Loucy (cell line): ENCODE measurements around the gene RAF1.
A peak's percentile ranks its signal among the peaks of the same experiment; 100 is the strongest.

Experiments
- H2AFZ ChIP-seq: fragments of 200-600 bp; sonication (generic); 2 replicates; pipeline ENCODE4 v1.6.0; 2016; ENCODE audit warnings: antibody characterized with exemption, mild to moderate bottlenecking, low read length, moderate library complexity
- H3F3A ChIP-seq: fragments of 200-600 bp; 2 replicates; pipeline ENCODE4 v1.6.0; 2016; ENCODE audit warnings: antibody characterized with exemption, low read depth, mild to moderate bottlenecking
- H3K27me3 ChIP-seq: fragments of 200-600 bp; sonication (generic); 2 replicates; pipeline ENCODE4 v1.6.1; 2014; ENCODE audit warnings: low read length, mild to moderate bottlenecking; ENCODE audit not compliant: insufficient read depth, poor library complexity, severe bottlenecking
- H3K36me3 ChIP-seq: fragments of 200-600 bp; sonication (generic); 2 replicates; pipeline ENCODE4 v1.6.1; 2016; ENCODE audit warnings: low read length; ENCODE audit not compliant: insufficient read depth
- H3K4me1 ChIP-seq: fragments of 200-600 bp; sonication (generic); 2 replicates; pipeline ENCODE4 v1.5.1; 2014; ENCODE audit warnings: low read length, mild to moderate bottlenecking; ENCODE audit not compliant: insufficient read depth, poor library complexity, severe bottlenecking
- H3K4me2 ChIP-seq: fragments of 200-600 bp; sonication (generic); 2 replicates; pipeline ENCODE4 v1.6.0; 2014; ENCODE audit warnings: antibody characterized with exemption, low read length, low read depth, mild to moderate bottlenecking; ENCODE audit not compliant: poor library complexity, severe bottlenecking
- H3K4me3 ChIP-seq: fragments of 200-600 bp; sonication (generic); 2 replicates; pipeline ENCODE4 v1.5.1; 2014; ENCODE audit warnings: low read length, mild to moderate bottlenecking, mixed read lengths; ENCODE audit not compliant: poor library complexity, severe bottlenecking
- H3K79me2 ChIP-seq: fragments of 200-600 bp; sonication (generic); 2 replicates; pipeline ENCODE4 v1.6.1; 2014; ENCODE audit warnings: low read length; ENCODE audit not compliant: insufficient read depth
- H3K9ac ChIP-seq: fragments of 200-600 bp; sonication (generic); 2 replicates; pipeline ENCODE4 v1.6.0; 2014; ENCODE audit warnings: mild to moderate bottlenecking, low read depth, low read length, moderate library complexity; ENCODE audit not compliant: poor library complexity, severe bottlenecking
- H3K9me2 ChIP-seq: fragments of 200-600 bp; sonication (generic); replicated peaks from 2 replicates; pipeline ENCODE4 v1.6.1; 2016; ENCODE audit warnings: low read depth, low read length, mixed read lengths
- H3K9me3 ChIP-seq: fragments of 200-600 bp; sonication (generic); 2 replicates; pipeline ENCODE4 v1.6.1; 2014; ENCODE audit warnings: mild to moderate bottlenecking, antibody characterized with exemption, low read length, low read depth; ENCODE audit not compliant: insufficient read depth
- H4K20me1 ChIP-seq: fragments of 200-600 bp; sonication (generic); 2 replicates; pipeline ENCODE4 v1.6.0; 2014; ENCODE audit warnings: antibody characterized with exemption, low read length, mild to moderate bottlenecking; ENCODE audit not compliant: insufficient read depth, poor library complexity, severe bottlenecking
- CTCF ChIP-seq: fragments of 200-600 bp; sonication (generic); conservative IDR thresholded peaks from 2 replicates; pipeline ENCODE4 v1.5.1; 2014; ENCODE audit warnings: mild to moderate bottlenecking, antibody characterized with exemption, low read length
- EZH2phosphoT487 ChIP-seq: fragments of 200-600 bp; IDR thresholded peaks from 2 replicates; pipeline ENCODE4 v1.6.1; 2018; ENCODE audit warnings: antibody characterized with exemption, mild to moderate bottlenecking, moderate library complexity, borderline replicate concordance

The RAF1 gene

GRCh38 chr3:12708584-12709192 is 44.8 kb upstream of the RAF1 start:
- Histone ChIP-seq H3K9me3 (no peaks in the 10 kb centered on the region), H2AFZ (no peak overlapping the region), H3K36me3 (no peaks in the 10 kb centered on the region), H3K4me1 (no peaks in the 10 kb centered on the region), H3K4me2 (no peak overlapping the region), H3K27me3 (no peaks in the 10 kb centered on the region), H3K4me3 (no peak overlapping the region), H3K9ac (no peak overlapping the region), H4K20me1 (no peaks in the 10 kb centered on the region), H3F3A (no peaks in the 10 kb centered on the region), H3K79me2 (no peaks in the 10 kb centered on the region), H3K9me2 (no peaks in the 10 kb centered on the region)
- no peak for TF ChIP-seq CTCF
- TF ChIP-seq EZH2phosphoT487 = no peak

- Histone ChIP-seq H4K20me1 (no peaks in the 10 kb centered on the region), H3F3A (no peaks in the 10 kb centered on the region), H3K9me2 (no peaks in the 10 kb centered on the region), H3K36me3 (no peaks in the 10 kb centered on the region), H3K9me3 (no peaks in the 10 kb centered on the region), H2AFZ (no peak overlapping the region), H3K27me3 (no peaks in the 10 kb centered on the region), H3K4me3 (no peak overlapping the region), H3K4me2 (no peak overlapping the region), H3K79me2 (no peaks in the 10 kb centered on the region), H3K4me1 (no peaks in the 10 kb centered on the region), H3K9ac (no peak overlapping the region)
- no peak for TF ChIP-seq EZH2phosphoT487
- no peak for TF ChIP-seq CTCF
Measured at GRCh38 chr3:12707449-12707848, 43.5 kb upstream of the RAF1 start.

GRCh38 chr3:12706504-12707253 is 42.8 kb upstream of the RAF1 start:
- Histone ChIP-seq H3K4me1 (no peaks in the 10 kb centered on the region), H3K79me2 (no peaks in the 10 kb centered on the region), H2AFZ (no peak overlapping the region), H3K9ac (no peak overlapping the region), H4K20me1 (no peaks in the 10 kb centered on the region), H3K9me3 (no peaks in the 10 kb centered on the region), H3K36me3 (no peaks in the 10 kb centered on the region), H3K4me3 (no peak overlapping the region), H3F3A (no peaks in the 10 kb centered on the region), H3K9me2 (no peaks in the 10 kb centered on the region), H3K27me3 (no peaks in the 10 kb centered on the region), H3K4me2 (no peak overlapping the region)
- TF ChIP-seq EZH2phosphoT487 = no peak
- peak; percentile 96 for TF ChIP-seq CTCF
